IPS DF 4.7 (cell line): Measurements from ENCODE around the gene STPG3.

Experiments used
- DNase-seq: peaks from one replicate; pipeline ENCODE4 v3.0.0-alpha.2; 2013; ENCODE audit warnings: low spot score; ENCODE audit errors: extremely low read depth

The STPG3 gene

DNA sequence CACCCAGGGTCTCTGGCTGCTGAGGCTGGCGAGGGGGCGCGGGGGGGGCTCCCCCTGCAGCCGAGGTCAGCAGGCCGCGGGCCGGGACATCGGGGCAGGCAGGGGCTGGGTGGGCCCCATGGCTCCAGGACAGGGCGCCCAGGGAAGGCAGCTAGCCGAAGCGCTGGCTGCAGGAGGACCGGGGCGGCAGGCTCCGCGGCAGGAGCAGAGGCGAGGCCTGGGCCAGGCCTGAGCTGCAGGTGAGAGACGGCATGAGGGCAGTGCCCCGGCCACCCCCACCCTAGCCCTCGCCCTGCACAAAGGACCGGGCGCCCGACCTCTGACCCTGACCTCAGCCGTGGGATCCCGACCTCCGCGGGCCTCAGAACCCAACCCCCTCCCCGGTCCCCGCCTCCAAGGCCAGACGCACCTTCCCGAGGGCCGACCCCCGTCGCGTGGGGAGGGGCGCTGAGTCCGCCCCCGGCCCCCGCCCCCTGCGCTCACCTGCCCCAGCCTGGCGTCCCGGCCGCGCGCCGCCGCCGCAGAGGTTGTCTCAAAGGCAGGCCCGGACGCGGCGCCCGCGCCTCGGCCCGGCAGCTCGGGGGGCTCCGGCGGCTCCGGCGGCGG lies 29.5 kb upstream of the STPG3 start:
- DNase-seq: no peak

DNA sequence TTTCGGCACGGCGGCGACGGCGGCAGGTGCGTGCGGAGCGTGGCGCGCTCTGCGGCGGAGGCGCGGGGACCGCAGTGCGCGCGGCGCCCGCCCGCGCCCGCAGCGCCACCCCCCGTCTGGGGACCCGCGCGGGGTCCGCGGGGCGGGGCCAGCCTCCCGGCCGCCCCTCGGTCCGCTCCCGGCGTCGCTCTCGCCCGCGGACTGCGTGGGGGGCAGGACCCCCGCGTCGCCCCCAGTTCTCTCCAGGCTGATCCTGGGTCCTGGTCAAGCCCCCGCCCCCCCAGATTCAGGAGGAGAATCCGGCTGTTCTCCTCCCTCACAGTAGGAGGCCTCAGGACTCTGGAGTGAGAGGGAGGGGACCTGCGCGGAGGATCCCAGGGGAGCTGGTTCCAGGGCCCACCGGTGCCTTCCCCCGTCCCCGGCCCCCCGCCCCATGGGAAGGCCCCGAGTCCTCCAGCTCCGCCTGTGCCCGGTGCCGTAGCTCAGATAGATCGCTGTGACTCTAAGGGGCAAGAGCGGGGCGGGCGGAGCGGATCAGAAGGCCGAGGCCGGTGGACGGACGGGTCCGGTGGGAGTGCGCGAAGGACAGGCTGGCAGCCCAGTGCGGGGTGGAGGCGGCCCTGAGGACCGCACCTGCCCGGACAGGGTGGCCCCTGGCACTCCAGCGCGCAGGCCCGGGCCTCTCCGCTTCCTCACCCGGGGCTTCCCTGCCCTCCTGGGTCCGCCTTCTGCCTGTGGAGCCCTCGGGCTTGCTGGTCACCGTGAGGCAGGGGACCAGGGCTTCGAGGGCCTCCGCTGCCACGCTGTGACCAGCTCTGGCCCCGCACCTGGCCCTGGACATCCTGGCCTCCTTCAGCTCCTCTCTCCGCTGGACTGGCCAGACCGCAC lies 28.7 kb upstream of the STPG3 start, which contains the start of gene RNF208:
Gene RNF208 (minus strand): TSS at position 51 of the 888 bp plus-strand sequence. CDS start 1,028 bp downstream, outside the sequence.
- no peak for DNase-seq

DNA sequence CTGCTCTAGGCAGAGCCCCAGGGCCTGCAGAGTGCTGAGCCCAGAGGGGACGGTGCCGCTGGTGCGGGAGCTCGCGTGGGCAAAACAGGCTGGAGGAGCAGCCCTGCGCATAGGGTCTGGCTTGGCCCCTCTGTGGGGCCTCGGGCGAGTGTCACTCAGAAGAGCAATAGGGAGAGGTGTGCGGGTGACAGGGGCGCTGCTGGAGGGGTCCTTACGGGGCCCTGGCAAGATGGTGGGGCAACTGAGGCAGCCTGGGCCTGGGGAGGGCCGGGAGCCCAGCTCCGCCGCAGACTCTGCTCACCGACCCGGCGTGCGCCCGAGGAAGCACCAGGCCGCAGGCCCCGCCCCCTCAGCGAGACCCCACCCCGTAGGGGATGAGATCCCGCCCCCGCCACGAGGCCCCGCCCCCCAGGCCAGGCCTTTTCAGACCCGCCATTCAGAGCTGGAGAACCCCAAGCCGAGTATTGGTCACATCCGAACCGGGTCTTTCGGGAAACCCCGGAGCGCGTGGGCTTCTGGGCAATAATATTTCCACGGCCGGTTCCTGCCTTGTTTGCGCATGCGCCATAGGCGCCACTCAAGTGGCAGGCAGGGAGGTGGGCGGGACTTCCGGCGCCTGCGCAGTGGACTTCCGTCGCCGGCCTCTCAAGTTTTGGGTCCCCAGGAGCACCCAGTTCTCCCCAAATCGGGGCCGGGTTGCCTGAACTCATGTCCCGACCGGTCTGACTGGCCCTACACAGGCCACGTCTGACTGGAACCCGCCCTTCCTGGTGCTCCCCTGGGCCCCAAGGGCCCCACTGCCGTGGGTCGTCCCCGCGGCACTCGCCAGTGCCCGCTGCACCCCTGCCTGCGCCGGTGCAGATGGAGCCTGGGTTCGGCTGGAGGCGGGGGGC lies 27.8 kb upstream of the STPG3 start:
- DNase-seq: no peak

DNA sequence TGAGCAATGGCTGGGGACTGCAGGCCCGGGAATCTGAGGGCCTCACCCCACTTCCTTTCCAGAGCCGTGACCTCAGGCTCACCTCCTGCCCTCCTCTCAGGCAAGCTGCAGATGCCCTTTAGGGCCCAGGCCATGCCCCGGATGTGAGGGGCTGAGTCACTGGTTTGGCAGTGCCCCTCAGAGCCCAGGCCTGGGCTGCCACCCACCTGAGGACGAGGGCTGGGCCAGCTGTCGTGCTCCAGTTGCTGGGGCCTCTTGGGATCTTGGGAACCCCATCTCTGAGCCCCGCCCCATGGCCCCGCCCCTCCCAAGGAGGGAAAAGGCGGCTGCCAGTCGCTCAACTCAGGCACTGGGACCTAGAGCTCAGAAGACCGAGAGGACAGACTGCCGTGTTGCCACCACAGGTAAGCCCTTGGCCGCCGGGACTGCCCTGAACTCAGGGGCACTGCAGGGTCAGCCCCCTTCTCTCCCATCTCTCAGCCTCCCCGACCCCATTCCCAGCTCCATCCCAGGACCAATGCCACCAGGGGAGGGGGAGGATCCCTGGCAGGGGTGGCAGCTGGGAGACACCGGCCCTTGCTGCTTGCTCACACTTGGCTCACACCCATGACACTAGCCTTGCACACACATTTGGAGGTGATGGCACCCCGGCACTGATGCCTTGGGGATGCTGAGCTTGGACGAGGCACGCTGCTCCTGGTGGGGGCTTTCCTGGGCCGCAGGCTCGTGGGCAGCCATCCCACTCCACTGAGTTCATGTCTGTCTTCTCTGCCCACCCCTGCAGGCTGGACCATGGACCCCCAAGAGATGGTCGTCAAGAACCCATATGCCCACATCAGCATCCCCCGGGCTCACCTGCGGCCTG lies 26.0 kb upstream of the STPG3 start, which contains the start of gene CYSRT1:
Gene CYSRT1 (plus strand): TSS at position 345 of the 865 bp plus-strand sequence. CDS start 448 bp downstream, at position 793.
- DNase-seq: no peak

DNA sequence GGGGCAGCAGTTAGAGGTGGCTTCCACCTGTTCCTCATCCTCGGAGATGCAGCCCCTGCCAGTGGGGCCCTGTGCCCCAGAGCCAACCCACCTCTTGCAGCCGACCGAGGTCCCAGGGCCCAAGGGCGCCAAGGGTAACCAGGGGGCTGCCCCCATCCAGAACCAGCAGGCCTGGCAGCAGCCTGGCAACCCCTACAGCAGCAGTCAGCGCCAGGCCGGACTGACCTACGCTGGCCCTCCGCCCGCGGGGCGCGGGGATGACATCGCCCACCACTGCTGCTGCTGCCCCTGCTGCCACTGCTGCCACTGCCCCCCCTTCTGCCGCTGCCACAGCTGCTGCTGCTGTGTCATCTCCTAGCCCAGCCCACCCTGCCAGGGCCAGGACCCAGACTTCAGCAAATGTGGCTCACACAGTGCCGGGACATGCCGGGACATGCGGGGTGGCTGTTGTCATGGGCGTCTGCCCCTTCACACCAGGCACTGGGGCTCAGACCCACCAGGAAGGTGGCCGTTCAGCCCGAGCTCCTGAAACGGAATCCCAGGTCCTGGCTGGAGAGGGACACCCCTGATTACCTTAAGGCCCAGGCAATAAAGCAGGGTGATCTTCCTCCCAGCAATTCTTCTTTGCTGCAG lies 25.3 kb upstream of the STPG3 start:
- no peak for DNase-seq

DNA sequence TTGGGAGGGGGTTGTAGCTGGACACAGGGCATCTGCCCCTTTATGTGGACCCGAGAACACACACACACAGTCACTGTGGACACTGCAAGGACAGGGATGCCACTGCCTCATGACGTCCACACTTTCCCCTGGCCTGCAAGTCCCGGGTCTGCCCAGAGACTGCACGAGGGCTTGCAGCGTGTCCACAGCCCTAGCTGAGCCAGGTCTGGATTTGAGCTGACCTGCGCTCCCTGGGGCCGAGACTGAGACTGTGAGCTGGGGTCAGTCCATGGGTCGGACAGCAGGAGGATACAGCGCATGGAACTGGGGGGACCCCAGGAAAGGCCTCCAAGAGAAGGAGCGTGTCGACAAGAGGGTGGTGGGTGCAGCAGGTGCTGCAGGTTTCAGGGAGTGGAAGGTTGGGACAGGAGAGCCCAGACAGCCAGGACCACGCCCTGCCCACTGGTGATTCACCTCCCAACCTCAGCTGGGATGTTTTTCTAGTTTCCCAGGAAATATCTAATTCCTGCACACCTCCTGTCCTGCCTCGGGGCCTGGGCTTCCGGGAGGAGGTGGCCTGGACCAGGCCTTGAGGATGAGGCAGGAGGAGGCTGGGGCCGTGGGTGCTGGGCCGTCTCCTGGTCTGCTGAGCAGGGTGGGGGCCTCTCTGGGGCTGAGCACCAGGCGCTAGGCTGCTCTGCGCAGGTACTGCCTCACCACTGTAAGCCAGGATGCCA lies 24.6 kb upstream of the STPG3 start:
- DNase-seq: no peak

DNA sequence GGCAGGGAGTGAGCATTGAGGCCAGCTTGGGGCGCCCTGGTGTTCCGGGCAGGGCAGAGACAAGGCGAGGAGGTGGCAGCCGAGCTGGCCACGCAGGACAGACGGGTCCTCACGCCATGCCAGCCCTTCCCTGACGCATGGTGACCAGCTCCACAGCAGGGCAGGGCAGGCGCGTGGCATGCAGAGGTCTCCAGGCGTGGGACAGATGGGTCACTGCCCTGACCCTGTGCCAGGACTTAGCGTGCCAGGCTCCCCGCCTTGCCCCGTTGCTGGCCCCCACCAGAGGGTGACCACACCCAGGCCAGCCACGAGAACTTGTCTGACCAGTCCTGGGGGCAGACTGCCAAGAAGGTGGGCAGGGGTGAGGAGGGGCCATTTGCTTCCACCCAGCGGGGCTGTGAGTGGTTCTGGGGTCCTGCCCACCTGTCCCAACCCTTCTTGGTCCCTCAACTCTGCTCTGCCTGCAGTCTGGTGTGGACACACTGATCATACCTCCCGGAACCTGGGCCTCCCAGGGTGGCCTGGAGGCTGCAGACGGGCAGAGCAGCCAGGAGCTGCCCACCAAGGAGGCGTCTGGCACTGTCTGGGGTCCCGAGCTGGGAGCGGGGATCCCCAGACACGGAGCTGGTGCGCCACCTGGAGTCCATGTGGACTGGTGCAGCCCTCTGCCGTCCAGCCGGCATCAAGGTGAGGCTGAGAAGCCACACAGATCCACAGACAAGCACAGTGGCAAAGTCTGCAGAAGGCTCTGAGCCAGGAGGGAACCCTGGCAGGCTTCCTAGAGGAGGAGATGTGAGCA lies 23.8 kb upstream of the STPG3 start, which contains the start of gene RNF224:
Gene RNF224 (plus strand): TSS at position 449 of the 799 bp plus-strand sequence. CDS start 834 bp downstream, outside the sequence.
- no peak for DNase-seq

DNA sequence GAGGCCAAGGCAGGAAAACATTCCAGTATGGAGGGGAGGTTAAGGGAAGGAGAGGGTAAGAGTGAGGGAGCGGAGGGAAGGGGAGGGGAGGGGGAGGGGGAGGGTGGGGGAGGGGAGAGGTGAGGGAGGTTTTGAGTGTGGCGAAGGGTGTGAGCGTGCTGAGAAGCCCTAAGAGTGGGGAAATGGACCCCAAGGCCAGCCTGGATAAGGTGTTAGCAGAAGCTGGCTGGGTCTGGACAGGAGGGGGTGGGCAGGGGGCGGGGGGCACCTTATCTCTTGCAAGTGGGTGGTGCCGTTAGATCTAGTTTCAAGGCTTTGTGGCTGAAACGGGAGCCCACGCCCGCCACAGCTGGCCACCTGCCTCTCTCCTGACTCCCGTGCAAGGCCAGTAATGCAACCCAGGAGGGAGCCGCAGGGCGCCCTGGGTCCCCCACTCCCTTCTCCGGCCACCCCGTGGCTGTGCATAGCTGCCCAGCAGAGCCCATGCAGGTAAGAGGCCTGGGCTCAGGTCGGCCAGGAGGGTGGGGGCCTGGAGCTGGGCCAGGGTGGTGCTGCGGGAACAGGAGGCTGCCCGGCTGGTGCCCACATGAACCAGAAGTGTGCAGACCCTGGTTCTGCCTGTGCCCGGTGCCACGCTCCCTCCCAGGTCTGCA lies 23.1 kb upstream of the STPG3 start:
- no peak for DNase-seq

DNA sequence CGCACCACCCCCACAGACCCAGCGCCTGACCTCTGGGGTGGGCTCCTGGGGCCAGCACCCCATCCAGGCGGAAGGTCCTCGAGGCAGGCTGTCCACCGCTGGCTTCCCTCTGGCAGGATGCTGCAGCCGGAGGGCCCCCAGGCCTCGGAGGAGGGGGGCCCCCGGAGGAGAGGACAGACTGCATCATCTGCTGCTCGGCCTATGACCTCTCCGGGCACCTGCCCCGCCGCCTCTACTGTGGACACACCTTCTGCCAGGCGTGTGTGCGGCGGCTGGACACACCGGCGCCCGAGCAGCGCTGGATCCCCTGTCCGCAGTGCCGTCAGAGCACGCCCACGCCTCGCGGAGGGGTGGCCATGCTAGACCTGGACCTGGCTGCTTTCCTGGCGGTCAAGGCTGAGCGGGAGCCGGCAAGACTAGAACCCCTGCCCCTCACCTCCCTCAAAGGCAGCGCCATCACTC lies 22.5 kb upstream of the STPG3 start:
- no peak for DNase-seq

DNA sequence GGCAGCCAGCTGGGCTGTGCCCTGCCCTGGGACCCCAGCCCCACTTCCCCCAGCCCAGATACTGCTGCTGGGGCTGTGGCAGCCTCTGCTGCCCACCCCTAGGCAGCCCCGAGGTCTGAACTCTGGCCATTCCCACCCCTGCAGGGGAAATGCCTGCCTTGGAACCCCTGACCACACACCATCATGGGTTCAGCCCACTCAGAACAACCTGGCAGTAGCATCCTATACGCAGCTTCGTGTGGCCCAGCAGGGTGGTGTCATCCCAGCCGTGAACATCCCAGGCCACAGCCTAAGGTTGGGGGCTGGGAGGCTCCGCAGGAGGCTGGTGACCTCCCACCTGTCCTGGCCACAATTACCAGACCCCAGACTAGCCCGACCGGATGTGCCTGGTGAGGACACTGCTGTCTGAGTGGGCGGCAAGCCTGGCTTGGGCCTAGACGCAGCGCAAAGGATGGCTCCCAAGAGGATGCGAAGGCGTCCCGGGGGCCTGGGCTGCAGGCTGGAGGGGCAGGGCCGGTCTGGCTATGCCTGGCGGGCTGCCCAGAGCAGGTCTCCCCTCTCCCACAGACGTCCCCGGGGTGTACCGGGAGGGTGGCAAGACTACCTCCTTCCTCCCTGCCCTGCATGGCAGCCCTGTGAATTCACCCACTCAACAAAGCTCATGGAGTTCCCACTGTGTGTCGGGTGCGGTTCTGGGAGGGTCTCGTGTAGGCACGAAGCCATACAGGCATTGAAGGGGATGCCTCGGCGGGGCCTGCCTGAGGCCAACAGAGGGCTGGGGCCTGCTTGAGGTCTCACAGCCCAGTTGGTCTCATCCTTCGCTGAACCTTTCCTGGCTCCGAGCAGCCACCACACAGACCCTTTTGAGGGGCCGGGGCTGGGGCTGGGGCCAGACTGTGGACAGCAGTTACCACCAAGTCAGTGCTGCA lies 21.9 kb upstream of the STPG3 start:
- DNase-seq: no peak

DNA sequence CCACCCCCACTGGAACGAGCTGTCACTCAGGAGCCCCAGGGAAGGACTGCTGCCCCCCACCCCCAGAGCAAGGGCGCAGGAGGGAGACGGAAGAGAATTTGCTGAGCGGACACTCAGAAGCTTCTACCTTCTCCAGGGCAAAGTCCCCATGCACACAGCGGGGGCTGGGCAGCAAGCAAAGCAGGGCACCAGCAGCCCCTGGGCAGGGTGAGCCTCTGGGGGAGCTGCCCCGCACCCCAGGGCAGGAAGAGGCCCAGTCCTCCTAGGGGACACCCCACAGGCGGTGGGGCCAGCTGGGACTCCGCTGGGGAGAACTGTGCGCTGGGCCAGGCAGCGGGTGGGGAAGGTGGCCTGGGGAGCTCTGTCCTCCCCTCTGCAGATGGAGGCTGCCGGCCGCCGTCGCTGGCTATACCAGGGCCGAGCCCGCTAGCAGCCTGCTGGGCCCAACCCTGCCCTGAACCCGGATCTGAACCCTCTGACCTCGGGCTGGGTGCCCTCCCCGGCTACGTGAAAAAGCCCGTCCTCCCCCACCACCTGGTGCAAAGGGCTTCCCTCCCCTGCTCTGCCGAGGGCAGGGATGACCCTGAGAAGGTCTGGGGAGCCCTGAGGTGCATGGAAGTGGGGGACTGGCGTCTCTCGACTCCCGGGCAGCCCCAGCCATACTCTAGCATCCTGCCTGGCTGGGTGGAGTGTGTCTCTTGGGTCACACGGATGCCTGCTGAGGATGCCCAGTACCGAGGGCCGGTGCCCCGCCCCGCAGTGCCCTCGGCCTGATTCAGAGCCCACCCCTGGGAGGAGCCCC lies 21.0 kb upstream of the STPG3 start:
- no peak for DNase-seq

DNA sequence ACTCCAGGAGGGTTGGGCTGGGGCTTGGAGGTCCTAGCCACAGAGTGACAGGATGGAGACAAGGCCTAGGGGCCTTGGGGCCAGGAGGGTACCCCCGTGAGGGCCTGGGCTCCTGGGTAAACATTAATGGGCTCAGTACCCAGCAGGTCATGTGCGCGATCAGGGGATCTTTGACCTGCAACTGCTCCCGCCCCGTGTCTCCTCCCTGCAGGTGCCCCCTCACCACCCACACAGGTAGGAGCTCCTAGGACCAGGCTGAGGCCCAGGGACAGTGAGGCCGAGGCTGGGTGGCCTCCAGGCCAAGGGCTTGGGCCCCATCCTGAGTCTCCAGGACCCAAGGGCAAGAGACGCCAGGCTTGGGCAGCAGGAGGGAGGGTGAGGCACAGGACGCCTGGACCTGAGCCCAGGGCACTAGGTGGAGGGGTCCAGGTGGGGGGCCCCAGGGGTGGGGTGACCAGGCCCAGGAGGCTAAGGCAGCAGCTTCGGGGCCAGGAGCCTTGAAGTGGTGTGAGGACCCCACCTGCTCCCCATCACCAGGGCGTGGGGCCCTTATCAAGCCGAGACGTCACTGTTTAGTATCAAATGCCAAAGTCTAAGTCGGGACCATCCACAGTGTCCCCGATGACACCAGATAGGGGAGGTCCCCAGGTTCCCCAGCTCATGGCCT lies 20.2 kb upstream of the STPG3 start, which contains the start of gene SLC34A3:
Gene SLC34A3 (plus strand): TSS at position 197 of the 667 bp plus-strand sequence. CDS start 802 bp downstream, outside the sequence.
- no peak for DNase-seq

DNA sequence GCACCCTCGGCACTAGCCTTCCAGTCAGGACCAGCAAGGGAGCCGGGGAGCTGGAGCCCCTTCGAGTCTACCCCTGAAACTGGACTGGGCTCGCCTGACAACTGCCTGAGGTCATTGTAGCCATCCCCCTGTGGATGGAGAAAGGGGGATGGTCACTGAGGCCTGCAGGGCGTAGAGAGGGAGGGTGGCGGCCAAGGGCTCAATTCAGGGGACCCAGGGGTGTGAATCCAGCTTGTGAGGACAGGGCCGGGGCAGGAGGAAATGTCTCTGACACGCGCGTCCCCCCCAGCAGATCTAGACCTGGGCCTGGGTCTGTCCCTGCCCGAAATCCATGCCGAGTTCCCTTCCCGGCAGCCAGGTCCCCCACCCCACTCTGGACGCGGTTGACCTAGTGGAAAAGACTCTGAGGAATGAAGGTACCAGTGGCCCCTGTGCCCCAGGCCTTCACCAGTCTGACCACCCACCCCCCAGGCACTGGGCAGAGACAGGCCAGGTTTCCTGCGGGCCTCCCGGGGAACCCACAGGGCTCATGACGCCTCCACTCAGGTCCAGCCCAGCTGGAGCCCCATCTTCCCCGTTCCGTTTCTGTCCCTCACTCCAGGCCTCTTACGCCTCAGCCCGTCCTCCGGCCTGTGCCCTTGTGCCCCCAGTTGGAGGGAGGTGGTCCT lies 19.6 kb upstream of the STPG3 start:
- DNase-seq: no peak

DNA sequence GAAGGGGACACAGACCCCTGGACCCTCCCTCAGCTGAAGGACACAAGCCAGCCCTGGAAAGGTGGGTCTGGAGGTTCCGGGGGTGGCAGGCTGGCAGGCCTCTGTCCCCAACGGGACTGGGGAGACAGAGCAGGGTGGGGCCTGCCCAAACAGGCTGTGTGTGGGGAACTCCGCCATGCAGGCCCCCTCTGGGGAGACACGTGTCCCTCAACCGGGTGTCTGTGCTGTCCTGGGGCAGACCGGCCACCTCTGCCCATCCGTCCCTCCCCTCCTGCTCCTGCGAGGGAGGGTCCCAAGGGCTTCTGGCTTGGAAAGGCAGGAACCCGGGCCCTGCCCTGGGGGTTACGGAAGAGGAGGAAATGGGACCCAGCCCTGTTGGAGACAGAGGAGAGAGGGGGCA lies 19.0 kb upstream of the STPG3 start:
- no peak for DNase-seq

DNA sequence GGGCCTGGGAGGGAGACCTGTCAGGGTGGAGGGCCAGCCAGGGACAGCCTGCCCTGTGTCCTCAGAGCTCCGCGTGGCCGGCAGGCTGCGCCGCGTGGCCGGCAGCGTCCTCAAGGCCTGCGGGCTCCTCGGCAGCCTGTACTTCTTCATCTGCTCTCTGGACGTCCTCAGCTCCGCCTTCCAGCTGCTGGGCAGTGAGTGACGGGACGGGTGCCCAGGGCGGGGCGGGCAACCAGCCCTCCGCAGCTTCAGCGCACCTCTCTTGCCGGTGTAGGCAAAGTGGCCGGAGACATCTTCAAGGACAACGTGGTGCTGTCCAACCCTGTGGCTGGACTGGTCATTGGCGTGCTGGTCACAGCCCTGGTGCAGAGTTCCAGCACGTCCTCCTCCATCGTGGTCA lies 18.6 kb upstream of the STPG3 start:
- no peak for DNase-seq
